Adrenal gland (tissue), 12 donors: ENCODE results near the gene SORCS3. TPM values are rescaled to one million over a fixed set of nuclear protein-coding genes. Genes with fewer than 3 reads are reported as not detected.

Source experiments
- DNase-seq, 7 donors: peaks; one replicate each; pipeline ENCODE4 v3.0.0-alpha.2; 2019 to 2020
- H3K27ac ChIP-seq, 5 donors: fragments of 200-600 bp; sonication (generic) in 4 of 5; 1 replicate in 3 of 5; 2 replicates in 2 of 5; pipeline versions ENCODE4 v1.5.1 to v1.8.0; 2016 to 2020; ENCODE audit warnings: mild to moderate bottlenecking in 1 of 5
- H3K27me3 ChIP-seq: fragments of 200-600 bp; 2 replicates; pipeline ENCODE4 v1.8.0; 2021
- H3K36me3 ChIP-seq, 2 donors: fragments of 200-600 bp; replicated peaks in 1 of 2; 1 replicate in 1 of 2; 2 replicates in 1 of 2; pipeline versions ENCODE4 v1.5.1 to v1.8.0; 2018 to 2022
- H3K4me1 ChIP-seq, 2 donors: fragments of 200-600 bp; replicated peaks in 1 of 2; 1 replicate in 1 of 2; 2 replicates in 1 of 2; pipeline versions ENCODE4 v1.5.1 to v1.8.0; 2018 to 2021
- H3K4me3 ChIP-seq, 4 donors: fragments of 200-600 bp; sonication (generic) in 3 of 4; one replicate each; pipeline ENCODE4 v1.5.1; 2016 to 2018
- H3K9me3 ChIP-seq, 3 donors: fragments of 200-600 bp; sonication (generic) in 1 of 3; replicated peaks in 1 of 3; 1 replicate in 2 of 3; 2 replicates in 1 of 3; pipeline versions ENCODE4 v1.5.1 to v1.8.0; 2016 to 2021
- CTCF ChIP-seq, 6 experiments: fragments of 450-650 bp in 4 of 6; fragments of 200-600 bp in 2 of 6; sonication (generic) in 1 of 6; IDR thresholded peaks; 1 replicate in 5 of 6; 2 replicates in 1 of 6; pipeline versions ENCODE4 v1.5.1 to v1.8.0; 2016 to 2021; ENCODE audit warnings: antibody characterized with exemption in 6 of 6, mild to moderate bottlenecking in 2 of 6, moderate library complexity in 1 of 6
- POLR2A ChIP-seq, 2 donors: fragments of 450-650 bp; IDR thresholded peaks; one replicate each; pipeline ENCODE4 v1.6.1; 2017; ENCODE audit warnings: antibody characterized with exemption in 2 of 2, mild to moderate bottlenecking in 2 of 2, moderate library complexity in 1 of 2
- WGBS, 4 donors: extraction: QIAGEN DNeasy Blood & Tissue Kit in 2 of 4; methylation state at CpG; one replicate each; pipeline versions ENCODE4 v1.1.5 to v1.1.7; 2013 to 2017; 5-methylcytosine and 5-hydroxymethylcytosine counted together
- intact Hi-C, 2 donors: fragments of 100-400 bp; cut with DNase I; formaldehyde crosslinking; loops; one replicate each; pipeline versions ENCODE4 v1.14.1 to v1.15.0; 2022 to 2023
- polyA plus RNA-seq, 3 donors: library from polyadenylated mRNA; stranded (reverse); fragments of 200-250 nt in 2 of 3; fragments of 350-450 nt in 1 of 3; fragmentation: Illumina TruSeq in 1 of 3; extraction: RNeasy Lipid Tissue Mini Kit (QIAGEN cat#74804) in 1 of 3; gene quantifications; one replicate each; pipeline ENCODE4 v1.2.3, GENCODE V29; 2013 to 2014
- total RNA-seq, 9 donors: library from RNA; depleted of rRNA in 4 of 9; stranded (reverse); fragments of >200 nt in 4 of 9; fragments of 120-200 nt in 1 of 9; fragmentation: NEBNext Ultra II Directional in 1 of 9; extraction: Animal tissue kit (Norgen Biotek cat#: 25700) in 1 of 9; gene quantifications; one replicate each; pipeline versions ENCODE4 v1.1.0 to v1.2.4, GENCODE V29; 2013 to 2023
- donor health status: healthy with polysubstance abuse.
- donor health status: Bipolar disorder and iron deficiency.
- donor health status: DM: yes; HTN: yes; CAD: no.
- donor health status: DM: no; HTN: no; CAD: no.
- donor health status: DM: no; HTN: no; CAD: no.
- donor health status: DM: yes; HTN: yes; CAD: no.

SORCS3 gene
- total and polyA plus RNA-seq, 12 donors, result 0.22 to 3.4 (median 1.2) TPM; not detected in 2

DNA sequence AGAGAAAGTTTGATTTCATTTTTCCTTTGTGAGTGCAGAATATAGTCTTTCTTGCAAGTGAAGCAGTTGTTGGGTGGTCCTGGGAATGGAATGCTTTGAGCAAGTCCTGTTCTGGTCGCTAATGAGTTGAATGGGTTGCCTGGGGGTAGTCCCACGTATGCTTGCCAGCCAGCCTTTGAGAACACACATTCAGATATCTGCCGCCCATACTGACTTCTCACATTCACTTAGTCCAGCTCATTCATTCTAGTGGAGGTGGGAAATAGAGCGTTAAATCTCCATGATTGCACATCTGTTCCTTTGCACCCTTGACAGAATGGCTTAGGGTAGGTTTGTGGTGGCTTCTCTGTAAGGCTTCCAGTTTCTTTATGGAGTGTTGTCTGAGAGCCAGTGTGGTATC, 256.6 kb downstream of the SORCS3 start:
- TF ChIP-seq POLR2A (IDR thresholded peaks at IDR 0.05) (no peak), CTCF (IDR thresholded peaks at IDR 0.05) (no peak)
- intact Hi-C loops, result no loop called here
- Histone ChIP-seq H3K9me3 (no peaks in the 10 kb centered on the region), H3K36me3 (no peaks in the 10 kb centered on the region), H3K4me1 (no peaks in the 10 kb centered on the region), H3K27me3 (no peaks in the 10 kb centered on the region), H3K4me3 (no peak overlapping the region), H3K27ac (no peak overlapping the region)
- DNase-seq, result no peak
- WGBS, 4 donors, result 62 to 81% (median 65%) methylated on average over 4 of the region's 4 CpGs

DNA sequence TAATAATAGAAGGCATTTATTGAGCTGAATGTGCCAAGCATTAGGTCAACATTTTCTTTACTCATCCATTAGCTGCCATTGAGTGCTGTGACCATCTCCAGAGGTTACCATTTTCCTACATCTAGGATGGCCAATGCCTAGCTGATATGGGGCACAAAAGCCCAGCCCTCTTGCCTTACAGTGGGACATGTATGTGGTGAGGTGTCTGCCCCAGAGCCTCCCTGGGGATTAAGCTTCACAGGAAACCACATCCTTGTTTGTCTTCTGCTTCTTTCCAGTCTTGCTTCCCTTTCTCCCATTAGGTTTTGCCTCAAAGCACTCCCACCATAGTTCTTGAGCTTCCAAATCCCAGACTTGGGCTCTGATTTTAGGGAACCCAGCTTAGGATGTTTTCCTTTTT, 258.7 kb downstream of the SORCS3 start:
- Histone ChIP-seq H3K4me1 (no peaks in the 10 kb centered on the region), H3K4me3 (no peak overlapping the region), H3K27ac (no peak overlapping the region), H3K27me3 (no peaks in the 10 kb centered on the region), H3K36me3 (no peaks in the 10 kb centered on the region), H3K9me3 (no peaks in the 10 kb centered on the region)
- intact Hi-C loops, result no loop called here
- no peak for DNase-seq
- TF ChIP-seq CTCF (IDR thresholded peaks at IDR 0.05), result no peak
- TF ChIP-seq POLR2A (IDR thresholded peaks at IDR 0.05), result no peak

- no peaks in the 10 kb centered on the region for H3K4me1 ChIP-seq
- H3K4me3 ChIP-seq, result no peak overlapping the region
- 29 to 52% (median 38%) methylated on average over 3 of the region's 3 CpGs for WGBS, 4 donors
- H3K9me3 ChIP-seq, result no peaks in the 10 kb centered on the region
- H3K36me3 ChIP-seq, result no peaks in the 10 kb centered on the region
- intact Hi-C loops, result no loop called here
- no peak for DNase-seq
- no peak overlapping the region for H3K27ac ChIP-seq
- H3K27me3 ChIP-seq, result no peaks in the 10 kb centered on the region
- TF ChIP-seq CTCF (IDR thresholded peaks at IDR 0.05), result no peak
- TF ChIP-seq POLR2A (IDR thresholded peaks at IDR 0.05), result no peak
Observed at GRCh38 chr10:104903433-104903832, 262.3 kb downstream of the SORCS3 start.

DNA sequence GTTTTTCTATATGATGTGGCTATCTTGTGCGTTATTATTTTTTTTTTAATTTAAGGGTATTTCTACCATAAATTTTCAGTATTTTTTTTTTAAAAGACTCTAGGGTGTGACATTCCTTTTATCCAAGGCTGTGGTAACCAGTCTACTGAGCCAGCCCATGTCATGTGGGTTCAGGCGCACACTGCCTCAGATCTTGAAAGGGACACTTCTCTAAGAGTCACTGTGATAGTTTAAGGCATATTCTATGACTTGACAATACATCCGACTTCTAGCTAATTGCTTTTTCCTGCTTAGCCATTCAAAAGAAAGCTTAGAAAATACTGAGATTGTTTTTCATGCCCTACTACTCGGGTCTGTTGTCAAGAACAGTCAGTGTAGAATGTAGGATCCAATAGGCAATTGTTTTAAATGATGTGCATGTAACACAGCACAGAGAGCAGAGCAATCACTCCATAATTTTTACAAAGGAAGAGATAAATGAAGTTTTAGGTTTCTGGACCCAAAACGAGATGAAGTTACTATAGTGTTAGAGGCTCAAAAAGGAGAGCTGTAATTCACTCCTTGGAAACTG, 263.7 kb downstream of the SORCS3 start:
- DNase-seq, result no peak
- Histone ChIP-seq H3K4me1 (no peaks in the 10 kb centered on the region), H3K4me3 (no peak overlapping the region), H3K36me3 (no peaks in the 10 kb centered on the region), H3K27ac (no peak overlapping the region), H3K27me3 (no peaks in the 10 kb centered on the region), H3K9me3 (no peaks in the 10 kb centered on the region)
- 55 to 72% (median 62%) methylated on average over 5 of the region's 5 CpGs for WGBS, 4 donors
- intact Hi-C loops, result no loop called here
- no peak for TF ChIP-seq POLR2A (IDR thresholded peaks at IDR 0.05)
- no peak for TF ChIP-seq CTCF (IDR thresholded peaks at IDR 0.05)
